ENCODE measurements around the gene ADAT3. TPM values are rescaled to one million over a fixed set of nuclear protein-coding genes. Genes with fewer than 3 reads are reported as not detected.
A peak's percentile ranks its signal among the peaks of the same experiment; 100 is the strongest.

ADAT3 gene
- total and polyA plus RNA-seq, 2 donors (not counting 1 experiment from before 2014, with no cell fraction given), result 5.3 to 13.4 TPM

GRCh38 chr19:1858412-1859081 is 46.7 kb upstream of the ADAT3 start:
- ATAC-seq (ENCODE audit: low read depth) (no peak), DNase-seq (peak; percentile 49)
- no peaks in the 10 kb centered on the region for H3K27me3 ChIP-seq (replicated peaks in 1 of 4; ENCODE audit: control extremely low read depth in 1 of 4, control insufficient read depth in 3 of 4, insufficient read depth in 4 of 4, low read length in 3 of 4)
- H3K4me3 ChIP-seq (ENCODE audit: control extremely low read depth in 1 of 5, extremely low read depth in 1 of 5, insufficient read depth in 1 of 5, low read depth in 2 of 5, low read length in 4 of 5), result no peak overlapping the region
- WGBS (ENCODE audit: insufficient coverage), result 72% methylated on average over 7 of the region's 10 CpGs
- no peak overlapping the region for H3K4me2 ChIP-seq (replicated peaks; ENCODE audit: low read depth, low read length, poor library complexity, severe bottlenecking)
- H3K79me2 ChIP-seq (ENCODE audit: control insufficient read depth, insufficient read depth, low read length), result peaks cover 73% of the 10 kb centered on the region
- H3K27ac ChIP-seq (ENCODE audit: low read length in 2 of 2), result peak overlapping the region in 1 of 2 donors; percentile 79
- H3K27ac Mint-ChIP-seq, result peak overlapping the region; percentile 84
- H3K4me3 Mint-ChIP-seq, result peak overlapping the region; percentile 41
- H3K9me3 ChIP-seq (ENCODE audit: control extremely low read depth in 1 of 3, control insufficient read depth in 2 of 3, insufficient read depth in 1 of 3, low read length in 2 of 3), result no peaks in the 10 kb centered on the region
- H4K20me1 ChIP-seq (ENCODE audit: control insufficient read depth, insufficient read depth, low read length, poor library complexity, severe bottlenecking), result peaks cover 86% of the 10 kb centered on the region
- TF ChIP-seq CTCF (IDR thresholded peaks at IDR 0.05) (no peak), EZH2 (IDR thresholded peaks at IDR 0.05; ENCODE audit: borderline replicate concordance, insufficient read depth, low read depth, low read length, poor library complexity, severe bottlenecking) (no peak)
- peaks cover 0 to 4% of the 10 kb centered on the region in 2 experiments for H3K36me3 ChIP-seq (replicated peaks in 1 of 2; ENCODE audit: control extremely low read depth in 1 of 2, control insufficient read depth in 1 of 2, extremely low read depth in 1 of 2, insufficient read depth in 2 of 2, low read length in 1 of 2)
- no peak overlapping the region for H3K9ac ChIP-seq (ENCODE audit: low read length)
- H3K9me3 Mint-ChIP-seq (ENCODE audit: insufficient read depth), result no peaks in the 10 kb centered on the region
- intact Hi-C loops (cut with micrococcal nuclease), result no loop called here
- ChIA-PET POLR2A (interaction anchor here (1.3 to 1.9 kb wide), 2 partner anchors 10 to 39 kb away, joined by 4 to 6 read pairs; partner anchors contain the start of gene REXO1), CTCF (interaction anchor here (0.6 to 1.1 kb wide), 2 partner anchors 10 to 43 kb away, joined by 3 read pairs; no protein-coding TSS in a partner anchor)
- H3K4me1 ChIP-seq (ENCODE audit: control insufficient read depth in 2 of 2, insufficient read depth in 2 of 2, low read length in 2 of 2), result peaks cover 58 to 78% of the 10 kb centered on the region in 2 donors
- H2AFZ ChIP-seq (ENCODE audit: insufficient read depth, low read depth, low read length, poor library complexity, severe bottlenecking), result no peak overlapping the region
- H3K4me1 Mint-ChIP-seq, result peaks cover 64% of the 10 kb centered on the region
- H3K27me3 Mint-ChIP-seq, result no peaks in the 10 kb centered on the region

- peak overlapping the region; percentile 12 for H3K4me2 ChIP-seq (replicated peaks; ENCODE audit: low read depth, low read length, poor library complexity, severe bottlenecking)
- ATAC-seq (ENCODE audit: low read depth) (no peak), DNase-seq (no peak)
- no peak overlapping the region for H3K9ac ChIP-seq (ENCODE audit: low read length)
- H3K36me3 ChIP-seq (replicated peaks in 1 of 2; ENCODE audit: control extremely low read depth in 1 of 2, control insufficient read depth in 1 of 2, extremely low read depth in 1 of 2, insufficient read depth in 2 of 2, low read length in 1 of 2), result no peaks in the 10 kb centered on the region
- H2AFZ ChIP-seq (ENCODE audit: insufficient read depth, low read depth, low read length, poor library complexity, severe bottlenecking), result no peak overlapping the region
- Mint-ChIP-seq H3K4me1 (peaks cover 64% of the 10 kb centered on the region), H3K27ac (peak overlapping the region; percentile 84), H3K4me3 (peak overlapping the region; percentile 7), H3K9me3 (ENCODE audit: insufficient read depth) (no peaks in the 10 kb centered on the region), H3K27me3 (no peaks in the 10 kb centered on the region)
- peaks cover 51 to 71% of the 10 kb centered on the region in 2 donors for H3K4me1 ChIP-seq (ENCODE audit: control insufficient read depth in 2 of 2, insufficient read depth in 2 of 2, low read length in 2 of 2)
- no peaks in the 10 kb centered on the region for H3K27me3 ChIP-seq (replicated peaks in 1 of 4; ENCODE audit: control extremely low read depth in 1 of 4, control insufficient read depth in 3 of 4, insufficient read depth in 4 of 4, low read length in 3 of 4)
- POLR2A ChIA-PET, result interaction anchor here (1.3 kb wide), 1 partner anchor 38 kb away, joined by 4 read pairs; no protein-coding TSS in a partner anchor
- TF ChIP-seq CTCF (IDR thresholded peaks at IDR 0.05), result no peak
- TF ChIP-seq EZH2 (IDR thresholded peaks at IDR 0.05; ENCODE audit: borderline replicate concordance, insufficient read depth, low read depth, low read length, poor library complexity, severe bottlenecking), result no peak
- 76% methylated on average over 15 of the region's 18 CpGs for WGBS (ENCODE audit: insufficient coverage)
- H3K27ac ChIP-seq (ENCODE audit: low read length in 2 of 2), result peak overlapping the region in 1 of 2 donors; percentile 64
- H3K9me3 ChIP-seq (ENCODE audit: control extremely low read depth in 1 of 3, control insufficient read depth in 2 of 3, insufficient read depth in 1 of 3, low read length in 2 of 3), result no peaks in the 10 kb centered on the region
- no peak overlapping the region for H3K4me3 ChIP-seq (ENCODE audit: control extremely low read depth in 1 of 5, extremely low read depth in 1 of 5, insufficient read depth in 1 of 5, low read depth in 2 of 5, low read length in 4 of 5)
- H4K20me1 ChIP-seq (ENCODE audit: control insufficient read depth, insufficient read depth, low read length, poor library complexity, severe bottlenecking), result peaks cover 78% of the 10 kb centered on the region
- intact Hi-C loops (cut with micrococcal nuclease), result no loop called here
- H3K79me2 ChIP-seq (ENCODE audit: control insufficient read depth, insufficient read depth, low read length), result peaks cover 65% of the 10 kb centered on the region
- CTCF ChIA-PET, result interaction anchor here (0.6 to 1.1 kb wide), 2 partner anchors 10 to 42 kb away, joined by 3 read pairs; no protein-coding TSS in a partner anchor
Observed at GRCh38 chr19:1859331-1859781, 45.8 kb upstream of the ADAT3 start.
